Colonic mucosa (tissue), 4 donors: ENCODE results near the gene PTPN5. TPM values are rescaled to one million over a fixed set of nuclear protein-coding genes. Genes with fewer than 3 reads are reported as not detected.
"Not testable (repeated sequence)": the region's sequence is repeated elsewhere in the genome, so short reads cannot be mapped to it uniquely, and the experiment has no call there.

Experiments
- DNase-seq: peaks from one replicate; pipeline ENCODE4 v3.0.0-alpha.2; 2020
- H3K27ac ChIP-seq: fragments of 200-600 bp; one replicate; pipeline ENCODE4 v1.8.0; 2021
- H3K27me3 ChIP-seq: fragments of 200-600 bp; one replicate; pipeline ENCODE4 v1.8.0; 2021
- H3K36me3 ChIP-seq: fragments of 200-600 bp; one replicate; pipeline ENCODE4 v1.8.0; 2021
- H3K4me1 ChIP-seq: fragments of 200-600 bp; one replicate; pipeline ENCODE4 v1.8.0; 2021; ENCODE audit warnings: mild to moderate bottlenecking
- H3K4me3 ChIP-seq: fragments of 200-600 bp; one replicate; pipeline ENCODE4 v1.8.0; 2021
- H3K9ac ChIP-seq, 2 donors: one replicate each; pipeline ENCODE4 v1.7.0; 2013; ENCODE audit warnings: control low read depth in 2 of 2, low read depth in 2 of 2, low read length in 2 of 2
- H3K9me3 ChIP-seq: fragments of 200-600 bp; one replicate; pipeline ENCODE4 v1.8.0; 2021
- CTCF ChIP-seq: fragments of 200-600 bp; IDR thresholded peaks from one replicate; pipeline ENCODE4 v1.8.0; 2022; ENCODE audit warnings: antibody characterized with exemption, mild to moderate bottlenecking
- intact Hi-C: fragments of 100-400 bp; cut with DNase I; formaldehyde crosslinking; loops from one replicate; pipeline ENCODE4 v1.14.1; 2022
- total RNA-seq, 2 donors: library from RNA; stranded (reverse); fragmentation: NEBNext Ultra II Directional in 1 of 2; extraction: Animal tissue kit (Norgen Biotek cat#: 25700) in 1 of 2; gene quantifications; one replicate each; pipeline ENCODE4 v1.2.1, GENCODE V29; 2021
- donor health status: healthy.
- donor health status: DM: no; HTN: no; CAD: no.
- donor health status: DM: no; HTN: no; CAD: no.

Gene PTPN5
- total RNA-seq, result under 1 TPM in 1 of 2 donors, not detected in 1; 0.19 TPM

- peaks cover 21% of the 10 kb centered on the region for H3K27me3 ChIP-seq
- TF ChIP-seq CTCF, result no peak
- H3K4me3 ChIP-seq, result no peak within 1 kb of the TSS
- no peak within 1 kb of the TSS for H3K27ac ChIP-seq
- H3K36me3 ChIP-seq, result no peaks in the 10 kb centered on the region
- no peaks in the 10 kb centered on the region for H3K9me3 ChIP-seq
- H3K9ac ChIP-seq, result no peak within 1 kb of the TSS
- no peak for DNase-seq
- no peaks in the 10 kb centered on the region for H3K4me1 ChIP-seq
- intact Hi-C loops, result no loop called here
These were observed at the start of gene PTPN5 for GRCh38 chr11:18791207-18791968. PTPN5 (minus strand) TSS chr11:18791798; CDS start chr11:18771958, 19,840 bp downstream.

GRCh38 chr11:18836417-18836816, 44.8 kb upstream of the PTPN5 start:
- Histone ChIP-seq H3K4me1 (no peaks in the 10 kb centered on the region), H3K27me3 (no peaks in the 10 kb centered on the region), H3K27ac (no peak overlapping the region), H3K4me3 (no peak overlapping the region), H3K9me3 (no peaks in the 10 kb centered on the region), H3K36me3 (no peaks in the 10 kb centered on the region), H3K9ac (no peak overlapping the region)
- DNase-seq, result no peak
- TF ChIP-seq CTCF, result no peak
- intact Hi-C loops, result no loop called here

- Histone ChIP-seq H3K27ac (no peak overlapping the region), H3K9ac (no peak overlapping the region), H3K27me3 (no peaks in the 10 kb centered on the region), H3K4me3 (no peak overlapping the region), H3K4me1 (no peaks in the 10 kb centered on the region), H3K9me3 (no peaks in the 10 kb centered on the region), H3K36me3 (no peaks in the 10 kb centered on the region)
- intact Hi-C loops, result no loop called here
- no peak for TF ChIP-seq CTCF
- DNase-seq, result no peak
These were observed 43.3 kb upstream of the PTPN5 start for GRCh38 chr11:18834754-18835466.

DNA sequence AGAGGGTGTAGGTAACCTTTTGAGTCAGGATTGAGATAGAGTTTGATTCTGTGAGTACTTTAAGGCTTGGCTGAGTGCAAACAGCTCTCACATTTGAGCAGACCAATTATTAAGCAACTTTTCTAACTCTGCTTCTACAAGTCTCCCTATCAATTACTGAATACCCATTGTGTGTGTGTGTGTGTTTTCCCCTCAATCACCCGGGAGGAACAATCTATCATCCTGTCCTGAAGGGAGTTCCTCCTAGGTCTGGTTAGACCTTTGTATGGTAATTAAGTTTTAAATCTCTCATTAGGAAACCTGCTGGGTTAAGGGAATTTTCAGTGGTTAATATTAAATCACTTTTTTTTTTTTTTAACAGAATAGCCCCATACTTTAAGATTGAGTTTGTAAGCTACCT, 28.6 kb upstream of the PTPN5 start:
- not testable (repeated sequence) for H3K27me3 ChIP-seq, H3K9me3 ChIP-seq, DNase-seq

DNA sequence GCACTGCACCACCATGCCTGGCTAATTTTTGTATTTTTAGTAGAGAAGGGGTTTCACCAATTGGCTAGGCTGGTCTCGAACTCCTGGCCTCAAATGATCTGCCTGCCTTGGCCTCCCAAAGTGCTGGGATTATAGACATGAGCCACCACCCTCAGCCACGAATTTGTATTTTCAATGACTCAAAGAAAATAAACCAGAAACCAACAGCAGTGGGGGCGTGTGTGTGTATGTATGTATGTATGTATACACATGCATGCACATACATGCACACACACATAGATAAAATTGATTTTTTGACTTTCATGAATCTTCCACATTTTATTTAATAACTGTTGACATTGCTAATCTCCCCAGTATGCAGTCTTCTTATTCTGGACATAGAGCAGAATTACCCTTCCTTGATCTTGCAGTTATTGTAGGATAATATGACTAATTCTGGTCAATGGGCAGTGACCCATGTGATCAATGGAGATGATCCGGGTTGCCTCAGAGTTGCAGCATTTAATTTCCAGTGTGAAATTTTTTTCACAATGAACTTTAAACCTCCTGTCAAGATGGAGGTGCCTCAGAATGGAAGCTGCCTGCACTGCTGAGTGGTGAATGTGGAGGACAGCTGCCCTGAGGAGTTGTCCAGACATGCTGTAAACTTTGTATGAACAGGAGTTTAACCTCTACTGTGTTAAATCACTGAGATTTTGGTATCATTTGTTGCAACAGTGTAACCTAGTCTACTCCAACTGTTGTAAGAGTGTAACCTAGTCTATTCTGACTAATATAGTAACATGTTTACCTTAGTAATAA, 12.8 kb upstream of the PTPN5 start:
- Histone ChIP-seq H3K4me3 (no peak overlapping the region), H3K9ac (no peak overlapping the region), H3K4me1 (no peaks in the 10 kb centered on the region), H3K36me3 (no peaks in the 10 kb centered on the region), H3K27me3 (no peaks in the 10 kb centered on the region), H3K27ac (no peak overlapping the region), H3K9me3 (no peaks in the 10 kb centered on the region)
- DNase-seq, result no peak
- intact Hi-C loops, result no loop called here
- no peak for TF ChIP-seq CTCF

More for the DNA sequence above, 28.6 kb upstream of the PTPN5 start:
- H3K4me3 ChIP-seq, H3K27ac ChIP-seq, intact Hi-C loops, H3K4me1 ChIP-seq, H3K9ac ChIP-seq, H3K36me3 ChIP-seq: not testable (repeated sequence)
